ENCODE results near the gene CUL9. TPM values are rescaled to one million over a fixed set of nuclear protein-coding genes. Genes with fewer than 3 reads are reported as not detected.

CUL9 gene
- total RNA-seq, 1 donor from 2014 or later = 51.6 TPM

DNA sequence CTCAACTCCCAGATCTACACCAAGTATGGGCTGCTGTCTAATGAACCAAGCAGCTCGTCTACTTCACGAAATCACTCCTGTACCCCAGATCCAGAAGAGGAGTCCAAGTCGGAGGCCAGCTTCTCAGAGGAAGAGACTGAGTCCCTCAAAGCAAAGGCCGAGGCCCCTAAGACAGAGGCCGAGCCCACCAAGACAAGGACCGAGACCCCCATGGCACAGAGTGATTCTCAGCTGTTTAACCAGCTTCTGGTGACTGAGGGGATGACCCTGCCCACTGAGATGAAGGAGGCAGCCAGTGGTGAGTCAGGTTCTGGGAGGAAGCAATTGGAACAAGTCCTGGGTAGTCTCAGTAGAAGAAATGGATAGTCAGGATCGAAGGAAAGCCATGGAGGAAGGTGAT, 5.8 kb downstream of the CUL9 start:
- Mint-ChIP-seq H3K4me1 (ENCODE audit: low read depth, unreplicated experiment) (peaks cover 6% of the 10 kb centered on the region), H3K27me3 (ENCODE audit: unreplicated experiment) (peaks cover 4% of the 10 kb centered on the region), H3K36me3 (ENCODE audit: unreplicated experiment) (peaks cover 7% of the 10 kb centered on the region), H3K27ac (ENCODE audit: unreplicated experiment) (no peak overlapping the region), H3K4me3 (ENCODE audit: unreplicated experiment) (no peak overlapping the region), H3K9me3 (ENCODE audit: unreplicated experiment) (no peaks in the 10 kb centered on the region)
- TF ChIP-seq, protein P1, sequence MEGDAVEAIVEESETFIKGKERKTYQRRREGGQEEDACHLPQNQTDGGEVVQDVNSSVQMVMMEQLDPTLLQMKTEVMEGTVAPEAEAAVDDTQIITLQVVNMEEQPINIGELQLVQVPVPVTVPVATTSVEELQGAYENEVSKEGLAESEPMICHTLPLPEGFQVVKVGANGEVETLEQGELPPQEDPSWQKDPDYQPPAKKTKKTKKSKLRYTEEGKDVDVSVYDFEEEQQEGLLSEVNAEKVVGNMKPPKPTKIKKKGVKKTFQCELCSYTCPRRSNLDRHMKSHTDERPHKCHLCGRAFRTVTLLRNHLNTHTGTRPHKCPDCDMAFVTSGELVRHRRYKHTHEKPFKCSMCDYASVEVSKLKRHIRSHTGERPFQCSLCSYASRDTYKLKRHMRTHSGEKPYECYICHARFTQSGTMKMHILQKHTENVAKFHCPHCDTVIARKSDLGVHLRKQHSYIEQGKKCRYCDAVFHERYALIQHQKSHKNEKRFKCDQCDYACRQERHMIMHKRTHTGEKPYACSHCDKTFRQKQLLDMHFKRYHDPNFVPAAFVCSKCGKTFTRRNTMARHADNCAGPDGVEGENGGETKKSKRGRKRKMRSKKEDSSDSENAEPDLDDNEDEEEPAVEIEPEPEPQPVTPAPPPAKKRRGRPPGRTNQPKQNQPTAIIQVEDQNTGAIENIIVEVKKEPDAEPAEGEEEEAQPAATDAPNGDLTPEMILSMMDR (IDR thresholded peaks at IDR 0.05; ENCODE audit: partially characterized antibody, unreplicated experiment) = no peak
- no peak for DNase-seq

DNA sequence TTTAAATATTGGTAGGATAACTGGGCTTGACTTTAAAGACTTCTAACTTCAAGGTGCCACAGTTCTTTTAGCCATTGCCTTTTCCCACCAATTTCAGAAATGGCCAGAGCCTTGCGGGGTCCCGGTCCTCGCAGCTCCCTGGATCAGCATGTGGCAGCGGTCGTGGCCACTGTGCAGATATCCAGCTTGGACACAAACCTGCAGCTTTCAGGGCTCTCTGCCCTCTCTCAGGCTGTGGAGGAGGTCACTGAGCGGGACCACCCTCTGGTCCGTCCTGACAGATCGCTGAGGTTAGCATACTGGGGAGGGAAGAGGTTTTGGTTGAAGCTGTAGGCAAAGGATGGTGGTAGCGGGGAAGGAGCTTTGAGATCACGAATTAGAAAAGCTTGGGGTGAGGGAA, 6.4 kb downstream of the CUL9 start:
- no peaks in the 10 kb centered on the region for H3K9me3 Mint-ChIP-seq (ENCODE audit: unreplicated experiment)
- H3K27ac Mint-ChIP-seq (ENCODE audit: unreplicated experiment) = no peak overlapping the region
- TF ChIP-seq, protein P1 (IDR thresholded peaks at IDR 0.05; ENCODE audit: partially characterized antibody, unreplicated experiment) = no peak
- no peak for DNase-seq
- H3K36me3 Mint-ChIP-seq (ENCODE audit: unreplicated experiment) = peaks cover 5% of the 10 kb centered on the region
- H3K4me1 Mint-ChIP-seq (ENCODE audit: low read depth, unreplicated experiment) = peaks cover 6% of the 10 kb centered on the region
- H3K27me3 Mint-ChIP-seq (ENCODE audit: unreplicated experiment) = no peaks in the 10 kb centered on the region
- no peak overlapping the region for H3K4me3 Mint-ChIP-seq (ENCODE audit: unreplicated experiment)

DNA sequence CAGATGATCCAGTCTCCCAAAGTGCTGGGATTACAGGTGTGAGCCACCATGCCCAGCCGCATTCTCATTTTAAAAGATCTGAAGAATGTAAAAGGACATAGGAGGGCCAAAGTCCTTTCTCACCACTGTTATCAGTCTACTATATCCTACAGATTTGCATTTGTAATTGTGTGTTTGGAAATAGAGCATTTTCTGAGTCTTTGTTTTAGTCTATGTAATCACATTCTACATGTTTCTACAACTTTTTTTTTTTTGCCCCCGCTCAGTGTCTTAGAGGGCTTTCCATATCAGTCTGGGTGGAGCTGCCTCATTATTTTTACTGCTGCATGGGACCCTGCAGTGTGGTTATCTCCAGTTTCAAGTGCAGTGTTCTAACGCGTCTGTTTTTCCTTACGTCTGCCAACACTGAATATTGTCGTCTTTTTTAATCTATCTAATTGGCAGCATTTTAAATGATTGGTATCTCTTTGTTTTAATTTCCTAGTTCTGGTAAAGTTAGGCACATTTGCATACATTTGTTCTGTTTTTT, 7.8 kb downstream of the CUL9 start:
- DNase-seq = no peak
- TF ChIP-seq, protein P1 (IDR thresholded peaks at IDR 0.05; ENCODE audit: partially characterized antibody, unreplicated experiment) = no peak
- Mint-ChIP-seq H3K9me3 (ENCODE audit: unreplicated experiment) (no peaks in the 10 kb centered on the region), H3K4me3 (ENCODE audit: unreplicated experiment) (no peak overlapping the region), H3K27ac (ENCODE audit: unreplicated experiment) (no peak overlapping the region), H3K4me1 (ENCODE audit: low read depth, unreplicated experiment) (peaks cover 12% of the 10 kb centered on the region), H3K27me3 (ENCODE audit: unreplicated experiment) (no peaks in the 10 kb centered on the region), H3K36me3 (ENCODE audit: unreplicated experiment) (peaks cover 5% of the 10 kb centered on the region)

DNA sequence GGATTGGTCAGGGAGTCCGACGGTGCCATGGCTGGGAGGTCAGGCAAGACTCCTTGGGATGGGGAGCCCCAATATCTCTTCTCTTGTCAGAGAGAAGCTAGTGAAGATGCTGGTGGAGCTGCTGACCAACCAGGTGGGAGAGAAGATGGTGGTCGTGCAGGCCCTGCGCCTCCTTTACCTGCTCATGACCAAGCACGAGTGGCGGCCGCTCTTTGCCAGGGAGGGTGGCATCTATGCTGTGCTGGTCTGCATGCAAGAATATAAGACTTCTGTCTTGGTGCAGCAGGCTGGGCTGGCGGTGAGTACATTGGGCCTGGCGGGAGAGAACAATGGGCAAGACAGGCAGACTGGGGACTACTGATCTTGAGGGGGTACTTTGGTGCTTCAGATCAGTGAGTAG, 10.9 kb downstream of the CUL9 start:
- Mint-ChIP-seq H3K4me1 (ENCODE audit: low read depth, unreplicated experiment) (peaks cover 12% of the 10 kb centered on the region), H3K9me3 (ENCODE audit: unreplicated experiment) (peaks cover 3% of the 10 kb centered on the region), H3K36me3 (ENCODE audit: unreplicated experiment) (no peaks in the 10 kb centered on the region), H3K27ac (ENCODE audit: unreplicated experiment) (peak overlapping the region; percentile 53), H3K27me3 (ENCODE audit: unreplicated experiment) (no peaks in the 10 kb centered on the region), H3K4me3 (ENCODE audit: unreplicated experiment) (no peak overlapping the region)
- TF ChIP-seq, protein P1 (IDR thresholded peaks at IDR 0.05; ENCODE audit: partially characterized antibody, unreplicated experiment) = no peak
- no peak for DNase-seq

DNA sequence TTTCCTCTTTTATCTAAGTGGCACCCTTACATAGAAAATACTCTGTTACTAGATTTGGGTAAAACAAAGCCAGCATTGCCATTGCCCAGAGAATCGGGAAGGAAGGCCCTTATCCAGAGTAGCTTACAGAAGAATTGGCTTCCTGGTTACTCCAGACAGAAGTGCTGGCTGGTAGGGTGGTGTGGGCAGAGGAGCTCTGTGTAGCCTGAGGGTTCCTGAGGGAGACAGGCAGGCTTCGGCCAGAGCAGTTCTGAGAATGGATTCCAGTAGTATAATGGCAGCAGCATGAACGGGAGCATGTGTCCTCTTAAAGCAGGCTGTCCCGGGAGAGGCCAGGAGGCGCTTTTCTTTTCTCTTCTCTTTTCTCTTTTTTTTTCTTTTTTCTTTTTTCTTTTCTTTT, 11.9 kb downstream of the CUL9 start:
- H3K27me3 Mint-ChIP-seq (ENCODE audit: unreplicated experiment) = no peaks in the 10 kb centered on the region
- TF ChIP-seq, protein P1 (IDR thresholded peaks at IDR 0.05; ENCODE audit: partially characterized antibody, unreplicated experiment) = no peak
- H3K36me3 Mint-ChIP-seq (ENCODE audit: unreplicated experiment) = no peaks in the 10 kb centered on the region
- H3K27ac Mint-ChIP-seq (ENCODE audit: unreplicated experiment) = no peak overlapping the region
- peaks cover 12% of the 10 kb centered on the region for H3K4me1 Mint-ChIP-seq (ENCODE audit: low read depth, unreplicated experiment)
- H3K4me3 Mint-ChIP-seq (ENCODE audit: unreplicated experiment) = no peak overlapping the region
- H3K9me3 Mint-ChIP-seq (ENCODE audit: unreplicated experiment) = peaks cover 3% of the 10 kb centered on the region
- peak; percentile 36 for DNase-seq
